Stimulated activated effector memory CD8-positive, alpha-beta T cell treated with anti-CD3 and anti-CD28 coated beads, Interleukin-12 subunit alpha, Interleukin-12 subunit beta, amount 100 ng/mL, for 72 hours (primary cell): ENCODE results near the gene ARHGEF26.

Experiments
- ATAC-seq: fragments of 150-1000 bp; cut with Tn5 transposase; 2 replicates; pipeline ENCODE4 v1.10.0; 2021
- DNase-seq, 2 donors: peaks; one replicate each; pipeline ENCODE4 v3.0.0; 2021 to 2022; ENCODE audit warnings: low spot score in 2 of 2
- H3K27ac Mint-ChIP-seq: one replicate; pipeline ENCODE4 v1.8.0; 2022; ENCODE audit warnings: mild to moderate bottlenecking, mixed read lengths
- H3K36me3 Mint-ChIP-seq: one replicate; pipeline ENCODE4 v1.8.0; 2022; ENCODE audit warnings: mild to moderate bottlenecking, mixed read lengths
- H3K4me1 Mint-ChIP-seq: one replicate; pipeline ENCODE4 v1.8.0; 2022; ENCODE audit warnings: mixed read lengths
- H3K4me3 Mint-ChIP-seq: one replicate; pipeline ENCODE4 v1.8.0; 2022; ENCODE audit warnings: mild to moderate bottlenecking, mixed read lengths
- H3K9me3 Mint-ChIP-seq: one replicate; pipeline ENCODE4 v1.8.0; 2022; ENCODE audit warnings: mixed read lengths

The ARHGEF26 gene

GRCh38 chr3:154130540-154130939, 9.3 kb downstream of the ARHGEF26 start:
- no peaks in the 10 kb centered on the region for H3K36me3 Mint-ChIP-seq
- ATAC-seq (no peak), DNase-seq (no peak)
- H3K4me3 Mint-ChIP-seq, result no peak overlapping the region
- no peak overlapping the region for H3K27ac Mint-ChIP-seq
- H3K4me1 Mint-ChIP-seq, result no peaks in the 10 kb centered on the region
- H3K9me3 Mint-ChIP-seq, result no peaks in the 10 kb centered on the region

- ATAC-seq (no peak), DNase-seq (no peak)
- Mint-ChIP-seq H3K4me3 (no peak overlapping the region), H3K36me3 (no peaks in the 10 kb centered on the region), H3K4me1 (no peaks in the 10 kb centered on the region), H3K27ac (no peak overlapping the region), H3K9me3 (no peaks in the 10 kb centered on the region)
These were observed 10.6 kb downstream of the ARHGEF26 start for GRCh38 chr3:154131830-154132229.

- no peak overlapping the region for H3K4me3 Mint-ChIP-seq
- ATAC-seq (no peak), DNase-seq (no peak)
- no peak overlapping the region for H3K27ac Mint-ChIP-seq
- no peaks in the 10 kb centered on the region for H3K4me1 Mint-ChIP-seq
- no peaks in the 10 kb centered on the region for H3K9me3 Mint-ChIP-seq
- no peaks in the 10 kb centered on the region for H3K36me3 Mint-ChIP-seq
These were observed 11.7 kb downstream of the ARHGEF26 start for GRCh38 chr3:154132777-154133375.

GRCh38 chr3:154135511-154136173, 14.5 kb downstream of the ARHGEF26 start:
- Mint-ChIP-seq H3K27ac (no peak overlapping the region), H3K4me3 (no peak overlapping the region), H3K9me3 (no peaks in the 10 kb centered on the region), H3K36me3 (no peaks in the 10 kb centered on the region), H3K4me1 (no peaks in the 10 kb centered on the region)
- DNase-seq (no peak), ATAC-seq (no peak)

GRCh38 chr3:154137036-154137435, 15.8 kb downstream of the ARHGEF26 start:
- no peaks in the 10 kb centered on the region for H3K9me3 Mint-ChIP-seq
- no peak overlapping the region for H3K4me3 Mint-ChIP-seq
- ATAC-seq, result no peak
- H3K36me3 Mint-ChIP-seq, result no peaks in the 10 kb centered on the region
- no peaks in the 10 kb centered on the region for H3K4me1 Mint-ChIP-seq
- H3K27ac Mint-ChIP-seq, result no peak overlapping the region
- no peak for DNase-seq

GRCh38 chr3:154139996-154140436, 18.8 kb downstream of the ARHGEF26 start:
- ATAC-seq (no peak), DNase-seq (no peak)
- no peaks in the 10 kb centered on the region for H3K4me1 Mint-ChIP-seq
- no peak overlapping the region for H3K27ac Mint-ChIP-seq
- H3K4me3 Mint-ChIP-seq, result no peak overlapping the region
- H3K36me3 Mint-ChIP-seq, result no peaks in the 10 kb centered on the region
- H3K9me3 Mint-ChIP-seq, result no peaks in the 10 kb centered on the region

GRCh38 chr3:154142608-154143007, 21.4 kb downstream of the ARHGEF26 start:
- Mint-ChIP-seq H3K4me3 (no peak overlapping the region), H3K27ac (no peak overlapping the region), H3K9me3 (no peaks in the 10 kb centered on the region), H3K36me3 (no peaks in the 10 kb centered on the region), H3K4me1 (no peaks in the 10 kb centered on the region)
- DNase-seq (no peak), ATAC-seq (no peak)

GRCh38 chr3:154143873-154144272, 22.7 kb downstream of the ARHGEF26 start:
- no peak for DNase-seq
- Mint-ChIP-seq H3K36me3 (no peaks in the 10 kb centered on the region), H3K27ac (no peak overlapping the region), H3K4me1 (no peaks in the 10 kb centered on the region), H3K4me3 (no peak overlapping the region), H3K9me3 (no peaks in the 10 kb centered on the region)
- ATAC-seq, result no peak

GRCh38 chr3:154144825-154145465, 23.8 kb downstream of the ARHGEF26 start:
- Mint-ChIP-seq H3K4me3 (no peak overlapping the region), H3K4me1 (no peaks in the 10 kb centered on the region), H3K27ac (no peak overlapping the region), H3K36me3 (no peaks in the 10 kb centered on the region), H3K9me3 (no peaks in the 10 kb centered on the region)
- no peak for DNase-seq
- no peak for ATAC-seq

GRCh38 chr3:154148541-154148940, 27.4 kb downstream of the ARHGEF26 start:
- H3K27ac Mint-ChIP-seq, result no peak overlapping the region
- no peak for DNase-seq
- H3K36me3 Mint-ChIP-seq, result no peaks in the 10 kb centered on the region
- ATAC-seq, result no peak
- no peaks in the 10 kb centered on the region for H3K9me3 Mint-ChIP-seq
- H3K4me1 Mint-ChIP-seq, result no peaks in the 10 kb centered on the region
- H3K4me3 Mint-ChIP-seq, result no peak overlapping the region

- Mint-ChIP-seq H3K4me1 (no peaks in the 10 kb centered on the region), H3K9me3 (no peaks in the 10 kb centered on the region), H3K4me3 (no peak overlapping the region), H3K27ac (no peak overlapping the region), H3K36me3 (no peaks in the 10 kb centered on the region)
- DNase-seq (no peak), ATAC-seq (no peak)
These were observed 28.1 kb downstream of the ARHGEF26 start for GRCh38 chr3:154149286-154149685.

- no peaks in the 10 kb centered on the region for H3K9me3 Mint-ChIP-seq
- ATAC-seq (no peak), DNase-seq (no peak)
- no peaks in the 10 kb centered on the region for H3K36me3 Mint-ChIP-seq
- no peaks in the 10 kb centered on the region for H3K4me1 Mint-ChIP-seq
- no peak overlapping the region for H3K4me3 Mint-ChIP-seq
- H3K27ac Mint-ChIP-seq, result no peak overlapping the region
These were observed 30.8 kb downstream of the ARHGEF26 start for GRCh38 chr3:154151969-154152368.

- H3K9me3 Mint-ChIP-seq, result no peaks in the 10 kb centered on the region
- no peaks in the 10 kb centered on the region for H3K36me3 Mint-ChIP-seq
- no peak for ATAC-seq
- H3K4me1 Mint-ChIP-seq, result no peaks in the 10 kb centered on the region
- no peak for DNase-seq
- no peak overlapping the region for H3K4me3 Mint-ChIP-seq
- H3K27ac Mint-ChIP-seq, result no peak overlapping the region
These were observed 31.6 kb downstream of the ARHGEF26 start for GRCh38 chr3:154152741-154153140.

- DNase-seq, result no peak
- H3K27ac Mint-ChIP-seq, result no peak overlapping the region
- H3K4me3 Mint-ChIP-seq, result no peak overlapping the region
- H3K36me3 Mint-ChIP-seq, result no peaks in the 10 kb centered on the region
- H3K4me1 Mint-ChIP-seq, result no peaks in the 10 kb centered on the region
- ATAC-seq, result no peak
- no peaks in the 10 kb centered on the region for H3K9me3 Mint-ChIP-seq
These were observed 35.3 kb downstream of the ARHGEF26 start for GRCh38 chr3:154156530-154156929.

- Mint-ChIP-seq H3K9me3 (no peaks in the 10 kb centered on the region), H3K36me3 (no peaks in the 10 kb centered on the region), H3K27ac (no peak overlapping the region), H3K4me1 (no peaks in the 10 kb centered on the region), H3K4me3 (no peak overlapping the region)
- ATAC-seq (no peak), DNase-seq (no peak)
These were observed 40.6 kb downstream of the ARHGEF26 start for GRCh38 chr3:154161806-154162205.

- no peaks in the 10 kb centered on the region for H3K9me3 Mint-ChIP-seq
- no peak overlapping the region for H3K4me3 Mint-ChIP-seq
- ATAC-seq (no peak), DNase-seq (no peak)
- no peak overlapping the region for H3K27ac Mint-ChIP-seq
- H3K36me3 Mint-ChIP-seq, result no peaks in the 10 kb centered on the region
- H3K4me1 Mint-ChIP-seq, result no peaks in the 10 kb centered on the region
These were observed 43.2 kb downstream of the ARHGEF26 start for GRCh38 chr3:154164387-154164786.
